ENCODE measurements around the gene RLN3. TPM values are rescaled to one million over a fixed set of nuclear protein-coding genes. Genes with fewer than 3 reads are reported as not detected.

Gene RLN3
- total and polyA plus RNA-seq, 2 of the 8 experiments (the other 6 are each of a cell fraction or from before 2014, with no cell fraction given), result not detected

DNA sequence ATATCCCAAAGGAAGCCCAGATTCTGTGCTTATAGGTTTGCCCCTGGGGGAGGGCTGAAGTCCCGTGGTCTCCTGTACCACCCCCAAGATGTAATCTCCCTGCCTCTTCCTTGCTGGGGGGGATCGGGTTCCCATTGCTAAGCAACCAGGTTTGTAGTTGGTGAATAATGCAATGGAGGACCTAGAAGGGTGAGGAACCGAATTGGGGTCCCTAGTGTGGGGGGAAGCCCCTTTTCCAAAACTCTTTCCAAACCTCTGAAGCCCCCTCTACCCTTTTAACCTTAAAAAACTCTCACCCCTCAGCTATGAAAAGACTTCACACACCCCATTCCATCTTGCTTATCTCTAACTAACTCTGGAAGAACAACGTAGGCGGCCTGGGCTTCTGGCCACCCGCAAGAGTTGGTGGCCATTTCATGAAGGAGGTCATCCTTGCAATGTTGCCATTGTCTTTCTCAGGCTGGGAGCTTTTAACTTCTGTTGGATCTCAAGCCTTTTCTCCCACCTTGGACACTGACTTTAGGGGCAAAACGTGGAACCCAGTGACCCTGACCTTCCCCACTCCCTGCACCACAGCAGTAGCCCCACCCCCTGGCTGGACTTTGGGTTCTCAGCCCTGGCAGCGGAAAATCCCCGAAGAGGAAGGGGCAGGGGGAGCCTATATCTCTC, 33.3 kb downstream of the RLN3 start (continued):
- TF ChIP-seq, protein P1, sequence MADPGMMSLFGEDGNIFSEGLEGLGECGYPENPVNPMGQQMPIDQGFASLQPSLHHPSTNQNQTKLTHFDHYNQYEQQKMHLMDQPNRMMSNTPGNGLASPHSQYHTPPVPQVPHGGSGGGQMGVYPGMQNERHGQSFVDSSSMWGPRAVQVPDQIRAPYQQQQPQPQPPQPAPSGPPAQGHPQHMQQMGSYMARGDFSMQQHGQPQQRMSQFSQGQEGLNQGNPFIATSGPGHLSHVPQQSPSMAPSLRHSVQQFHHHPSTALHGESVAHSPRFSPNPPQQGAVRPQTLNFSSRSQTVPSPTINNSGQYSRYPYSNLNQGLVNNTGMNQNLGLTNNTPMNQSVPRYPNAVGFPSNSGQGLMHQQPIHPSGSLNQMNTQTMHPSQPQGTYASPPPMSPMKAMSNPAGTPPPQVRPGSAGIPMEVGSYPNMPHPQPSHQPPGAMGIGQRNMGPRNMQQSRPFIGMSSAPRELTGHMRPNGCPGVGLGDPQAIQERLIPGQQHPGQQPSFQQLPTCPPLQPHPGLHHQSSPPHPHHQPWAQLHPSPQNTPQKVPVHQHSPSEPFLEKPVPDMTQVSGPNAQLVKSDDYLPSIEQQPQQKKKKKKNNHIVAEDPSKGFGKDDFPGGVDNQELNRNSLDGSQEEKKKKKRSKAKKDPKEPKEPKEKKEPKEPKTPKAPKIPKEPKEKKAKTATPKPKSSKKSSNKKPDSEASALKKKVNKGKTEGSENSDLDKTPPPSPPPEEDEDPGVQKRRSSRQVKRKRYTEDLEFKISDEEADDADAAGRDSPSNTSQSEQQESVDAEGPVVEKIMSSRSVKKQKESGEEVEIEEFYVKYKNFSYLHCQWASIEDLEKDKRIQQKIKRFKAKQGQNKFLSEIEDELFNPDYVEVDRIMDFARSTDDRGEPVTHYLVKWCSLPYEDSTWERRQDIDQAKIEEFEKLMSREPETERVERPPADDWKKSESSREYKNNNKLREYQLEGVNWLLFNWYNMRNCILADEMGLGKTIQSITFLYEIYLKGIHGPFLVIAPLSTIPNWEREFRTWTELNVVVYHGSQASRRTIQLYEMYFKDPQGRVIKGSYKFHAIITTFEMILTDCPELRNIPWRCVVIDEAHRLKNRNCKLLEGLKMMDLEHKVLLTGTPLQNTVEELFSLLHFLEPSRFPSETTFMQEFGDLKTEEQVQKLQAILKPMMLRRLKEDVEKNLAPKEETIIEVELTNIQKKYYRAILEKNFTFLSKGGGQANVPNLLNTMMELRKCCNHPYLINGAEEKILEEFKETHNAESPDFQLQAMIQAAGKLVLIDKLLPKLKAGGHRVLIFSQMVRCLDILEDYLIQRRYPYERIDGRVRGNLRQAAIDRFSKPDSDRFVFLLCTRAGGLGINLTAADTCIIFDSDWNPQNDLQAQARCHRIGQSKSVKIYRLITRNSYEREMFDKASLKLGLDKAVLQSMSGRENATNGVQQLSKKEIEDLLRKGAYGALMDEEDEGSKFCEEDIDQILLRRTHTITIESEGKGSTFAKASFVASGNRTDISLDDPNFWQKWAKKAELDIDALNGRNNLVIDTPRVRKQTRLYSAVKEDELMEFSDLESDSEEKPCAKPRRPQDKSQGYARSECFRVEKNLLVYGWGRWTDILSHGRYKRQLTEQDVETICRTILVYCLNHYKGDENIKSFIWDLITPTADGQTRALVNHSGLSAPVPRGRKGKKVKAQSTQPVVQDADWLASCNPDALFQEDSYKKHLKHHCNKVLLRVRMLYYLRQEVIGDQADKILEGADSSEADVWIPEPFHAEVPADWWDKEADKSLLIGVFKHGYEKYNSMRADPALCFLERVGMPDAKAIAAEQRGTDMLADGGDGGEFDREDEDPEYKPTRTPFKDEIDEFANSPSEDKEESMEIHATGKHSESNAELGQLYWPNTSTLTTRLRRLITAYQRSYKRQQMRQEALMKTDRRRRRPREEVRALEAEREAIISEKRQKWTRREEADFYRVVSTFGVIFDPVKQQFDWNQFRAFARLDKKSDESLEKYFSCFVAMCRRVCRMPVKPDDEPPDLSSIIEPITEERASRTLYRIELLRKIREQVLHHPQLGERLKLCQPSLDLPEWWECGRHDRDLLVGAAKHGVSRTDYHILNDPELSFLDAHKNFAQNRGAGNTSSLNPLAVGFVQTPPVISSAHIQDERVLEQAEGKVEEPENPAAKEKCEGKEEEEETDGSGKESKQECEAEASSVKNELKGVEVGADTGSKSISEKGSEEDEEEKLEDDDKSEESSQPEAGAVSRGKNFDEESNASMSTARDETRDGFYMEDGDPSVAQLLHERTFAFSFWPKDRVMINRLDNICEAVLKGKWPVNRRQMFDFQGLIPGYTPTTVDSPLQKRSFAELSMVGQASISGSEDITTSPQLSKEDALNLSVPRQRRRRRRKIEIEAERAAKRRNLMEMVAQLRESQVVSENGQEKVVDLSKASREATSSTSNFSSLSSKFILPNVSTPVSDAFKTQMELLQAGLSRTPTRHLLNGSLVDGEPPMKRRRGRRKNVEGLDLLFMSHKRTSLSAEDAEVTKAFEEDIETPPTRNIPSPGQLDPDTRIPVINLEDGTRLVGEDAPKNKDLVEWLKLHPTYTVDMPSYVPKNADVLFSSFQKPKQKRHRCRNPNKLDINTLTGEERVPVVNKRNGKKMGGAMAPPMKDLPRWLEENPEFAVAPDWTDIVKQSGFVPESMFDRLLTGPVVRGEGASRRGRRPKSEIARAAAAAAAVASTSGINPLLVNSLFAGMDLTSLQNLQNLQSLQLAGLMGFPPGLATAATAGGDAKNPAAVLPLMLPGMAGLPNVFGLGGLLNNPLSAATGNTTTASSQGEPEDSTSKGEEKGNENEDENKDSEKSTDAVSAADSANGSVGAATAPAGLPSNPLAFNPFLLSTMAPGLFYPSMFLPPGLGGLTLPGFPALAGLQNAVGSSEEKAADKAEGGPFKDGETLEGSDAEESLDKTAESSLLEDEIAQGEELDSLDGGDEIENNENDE (IDR thresholded peaks at IDR 0.05; ENCODE audit: insufficient replicate concordance, low read length), result no peak
- TF ChIP-seq SUZ12 (IDR thresholded peaks at IDR 0.05; ENCODE audit: low read length) (no peak), FOSL1 (IDR thresholded peaks at IDR 0.05; ENCODE audit: insufficient read depth, low read depth, low read length) (no peak), PHF8 (conservative IDR thresholded peaks at IDR 0.05; ENCODE audit: low read depth, low read length) (no peak), HDAC2 (IDR thresholded peaks at IDR 0.05; ENCODE audit: borderline replicate concordance in 1 of 2, low read depth in 2 of 2, low read length in 2 of 2) (no peak), SIN3A (conservative IDR thresholded peaks at IDR 0.05 in 1 of 2, IDR thresholded peaks at IDR 0.05 in 1 of 2; ENCODE audit: low read depth in 1 of 2, low read length in 2 of 2) (no peak), SP2 (IDR thresholded peaks at IDR 0.05; ENCODE audit: low read length) (no peak), CHD1 (IDR thresholded peaks at IDR 0.05; ENCODE audit: low read depth, low read length) (no peak), GTF2F1 (IDR thresholded peaks at IDR 0.05; ENCODE audit: borderline replicate concordance, low read depth, low read length) (no peak), EGR1 (IDR thresholded peaks at IDR 0.05; ENCODE audit: borderline replicate concordance, low read depth, low read length) (no peak)
